Panc1 (cell line): Measurements from ENCODE around the gene ADAMTSL2. TPM values are rescaled to one million over a fixed set of nuclear protein-coding genes. Genes with fewer than 3 reads are reported as not detected.

ENCODE experiments used
- ATAC-seq: fragments of 200-7000 bp; cut with Tn5 transposase; 2 replicates; pipeline ENCODE4 v1.9.1; 2020; ENCODE audit warnings: mild to moderate bottlenecking, moderate library complexity
- BruUV-seq: library from RNA; stranded (reverse); fragments of 400-500 nt; replicated peaks from 2 replicates; lab custom pipeline; 2021; lab: Mats Ljungman, UMichigan
- CTCF ChIA-PET: fragments of 300-600 bp; sonication (Branson Sonifier 250); formaldehyde crosslinking; loops from one replicate; lab custom pipeline; 2022; ENCODE audit warnings: antibody characterized with exemption; lab: Charles Lee
- POLR2A ChIA-PET: fragments of 300-600 bp; sonication (Branson Sonifier 250); formaldehyde crosslinking; loops from one replicate; lab custom pipeline; 2022; ENCODE audit warnings: antibody characterized with exemption; lab: Charles Lee
- DNase-seq: peaks from one replicate; pipeline ENCODE4 v3.0.0-alpha.2; 2010; ENCODE audit warnings: low read depth, low spot score
- H3K27ac ChIP-seq: 2 replicates; pipeline ENCODE4 v1.5.1; 2011; ENCODE audit warnings: mild to moderate bottlenecking, low read length, inconsistent platforms
- H3K27me3 ChIP-seq: fragments of 200-500 bp; sonication (Bioruptor generic); 2 replicates; pipeline ENCODE4 v1.6.0; 2014; ENCODE audit warnings: low read length, inconsistent platforms; ENCODE audit not compliant: control insufficient read depth, insufficient read depth
- H3K36me3 ChIP-seq: fragments of 200-500 bp; sonication (Bioruptor generic); 2 replicates; pipeline ENCODE4 v1.5.1; 2014; ENCODE audit warnings: inconsistent platforms, mild to moderate bottlenecking, low read length, moderate library complexity; ENCODE audit not compliant: control insufficient read depth, insufficient read depth
- H3K4me1 ChIP-seq: 2 replicates; pipeline ENCODE4 v1.5.1; 2011; ENCODE audit warnings: inconsistent platforms, mild to moderate bottlenecking, low read length, moderate library complexity; ENCODE audit not compliant: control insufficient read depth, insufficient read depth
- H3K4me3 ChIP-seq, 2 experiments: 2 replicates each; pipeline ENCODE4 v1.5.1; 2011 to 2012; ENCODE audit warnings: low read depth in 2 of 2, low read length in 2 of 2, mild to moderate bottlenecking in 2 of 2, inconsistent platforms in 1 of 2, moderate library complexity in 1 of 2
- H3K9me3 ChIP-seq: fragments of 200-500 bp; sonication (Bioruptor generic); 2 replicates; pipeline ENCODE4 v1.5.1; 2014; ENCODE audit warnings: low read depth, mild to moderate bottlenecking, inconsistent platforms, low read length, moderate library complexity; ENCODE audit not compliant: control insufficient read depth, insufficient read depth
- CTCF ChIP-seq: fragments of 450-650 bp; IDR thresholded peaks from 2 replicates; pipeline ENCODE4 v1.5.1; 2017; ENCODE audit warnings: mild to moderate bottlenecking
- POLR2AphosphoS5 ChIP-seq: IDR thresholded peaks from 2 replicates; pipeline ENCODE4 v1.6.1; 2012; ENCODE audit warnings: mild to moderate bottlenecking, low read depth, low read length, moderate library complexity
- REST ChIP-seq, 2 experiments: IDR thresholded peaks; 2 replicates each; pipeline ENCODE4 v1.6.1; 2011 to 2012; ENCODE audit warnings: low read depth in 2 of 2, control low read depth in 1 of 2, low read length in 1 of 2, mild to moderate bottlenecking in 1 of 2, moderate library complexity in 1 of 2; ENCODE audit not compliant: insufficient read depth in 1 of 2
- SIN3A ChIP-seq: IDR thresholded peaks from 2 replicates; pipeline ENCODE4 v1.6.1; 2012; ENCODE audit warnings: low read depth, mild to moderate bottlenecking, low read length, moderate library complexity, borderline replicate concordance; ENCODE audit not compliant: insufficient read depth
- TCF7L2 ChIP-seq: IDR thresholded peaks from 2 replicates; pipeline ENCODE4 v1.6.1; 2011; ENCODE audit warnings: mild to moderate bottlenecking, low read depth, low read length, inconsistent platforms
- in situ Hi-C: cut with HindIII; loops from 2 replicates; pipeline ENCODE4 v1.10.0; 2016; ENCODE audit warnings: low sequenced_read_pairs, low pct_unique_long_range_greater_than_20kb
- intact Hi-C: fragments of 100-400 bp; cut with micrococcal nuclease; formaldehyde crosslinking; loops from one replicate; pipeline ENCODE4 v1.10.0; 2022; ENCODE audit not compliant: unreplicated experiment
- total RNA-seq: library from RNA; stranded (reverse); gene quantifications from one replicate; pipeline ENCODE4 v1.2.1, GENCODE V29; 2021; ENCODE audit not compliant: unreplicated experiment

The ADAMTSL2 gene
- total RNA-seq, 1 experiment from 2014 or later, result 0.10 TPM

GRCh38 chr9:133532937-133533668 is 1.4 kb upstream of the ADAMTSL2 start:
- DNase-seq (peak; percentile 10), ATAC-seq (peak; percentile 82)
- Histone ChIP-seq H3K9me3 (no peaks in the 10 kb centered on the region), H3K27me3 (no peaks in the 10 kb centered on the region), H3K36me3 (no peaks in the 10 kb centered on the region), H3K27ac (no peak overlapping the region), H3K4me3 (no peak overlapping the region), H3K4me1 (no peaks in the 10 kb centered on the region; the same call in 1 of the 2 replicates)
- intact Hi-C loops (loop anchor here (1.0 kb wide), 1 partner anchor 193 kb away; no protein-coding TSS in a partner anchor), in situ Hi-C loops (no loop called here)
- TF ChIP-seq CTCF (peak; percentile 79), TCF7L2 (no peak)
- ChIA-PET POLR2A (no interaction called here), CTCF (no interaction called here)
- BruUV-seq, result no TSS peak

- intact Hi-C loops, result loop anchor here (1.0 kb wide), 1 partner anchor 192 kb away; no protein-coding TSS in a partner anchor
- Histone ChIP-seq H3K9me3 (no peaks in the 10 kb centered on the region), H3K36me3 (no peaks in the 10 kb centered on the region), H3K4me3 (no peak overlapping the region), H3K27me3 (no peaks in the 10 kb centered on the region), H3K4me1 (no peaks in the 10 kb centered on the region; the same call in 1 of the 2 replicates), H3K27ac (no peak overlapping the region)
- POLR2A ChIA-PET, result no interaction called here
- no peak for TF ChIP-seq TCF7L2
- TF ChIP-seq SIN3A, result no peak
- TF ChIP-seq REST (IDR thresholded peaks at IDR 0.05; ENCODE audit: insufficient read depth in 1 of 2, low read depth in 2 of 2, low read length in 1 of 2), result no peak
- TF ChIP-seq POLR2AphosphoS5, result no peak
- no peak for TF ChIP-seq CTCF
- no TSS peak for BruUV-seq
- CTCF ChIA-PET, result no interaction called here
- no peak for ATAC-seq
- no peak for DNase-seq
- in situ Hi-C loops, result no loop called here
Measured at GRCh38 chr9:133533857-133534256, 647 bp upstream of the ADAMTSL2 start.
